ELF-1 (cell line): Measurements from ENCODE around the gene CKM.
"Not testable (repeated sequence)": the region's sequence is repeated elsewhere in the genome, so short reads cannot be mapped to it uniquely, and the experiment has no call there.

Experiments
- DNase-seq: peaks from one replicate; pipeline ENCODE4 v3.0.0-alpha.2; 2016; ENCODE audit warnings: low read depth, low spot score

CKM gene

DNA sequence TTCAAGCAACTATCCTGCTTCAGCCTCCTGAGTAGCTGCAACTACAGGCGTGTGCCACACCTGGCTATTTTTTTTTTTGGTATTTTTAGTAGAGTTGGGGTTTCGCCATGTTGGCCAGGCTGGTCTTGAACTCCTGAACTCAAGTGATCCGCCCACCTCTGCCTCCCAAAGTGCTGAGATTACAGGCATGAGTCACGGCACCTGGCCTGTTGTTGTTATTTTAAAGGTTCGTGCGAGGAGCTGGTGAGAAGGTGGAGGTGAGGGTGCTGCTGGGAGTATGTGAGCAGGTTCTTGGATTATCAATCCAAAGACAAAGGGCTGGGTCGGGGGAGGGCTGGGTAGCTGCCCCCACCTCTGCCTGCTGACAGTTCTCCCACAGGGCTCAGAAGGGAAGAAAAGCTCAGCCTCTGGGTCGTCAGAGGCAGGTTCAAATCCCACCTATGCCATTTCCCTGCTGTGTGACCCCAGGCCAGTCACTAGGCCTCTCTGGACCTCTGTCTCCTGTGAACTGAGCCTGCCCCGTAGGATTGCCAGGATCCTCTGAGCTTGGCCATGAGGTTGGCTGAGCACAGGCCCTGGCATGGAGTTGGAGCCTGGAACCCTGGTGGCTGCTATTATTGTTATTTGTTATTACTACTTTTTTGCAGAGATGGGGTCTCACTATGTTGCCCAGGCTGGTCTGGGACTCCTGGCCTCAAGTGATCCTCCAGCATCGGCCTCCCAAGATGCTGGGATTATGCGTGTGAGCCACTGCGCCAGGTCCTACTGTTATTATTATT lies 1.5 kb downstream of the CKM start:
- DNase-seq: no peak

DNA sequence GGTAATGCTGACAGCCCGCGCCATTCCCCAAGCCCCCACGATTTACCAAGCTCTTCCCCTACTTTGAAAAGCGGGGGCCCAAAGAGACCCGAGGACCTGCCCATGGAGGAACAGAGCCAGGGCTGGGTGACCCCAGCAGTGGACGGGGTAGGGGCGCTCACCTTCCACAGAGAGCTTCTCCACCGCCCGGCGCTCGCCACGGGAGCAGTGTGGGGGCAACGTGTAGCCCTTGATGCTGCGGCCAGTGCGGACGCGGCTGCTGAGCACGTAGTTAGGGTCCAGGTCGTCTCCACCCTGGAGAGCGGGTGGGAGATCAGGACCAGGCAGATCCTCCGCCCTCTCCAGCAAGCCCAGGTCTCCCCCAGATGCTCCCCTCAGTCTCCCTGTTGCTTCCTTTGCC lies 7.4 kb downstream of the CKM start:
- no peak for DNase-seq

DNA sequence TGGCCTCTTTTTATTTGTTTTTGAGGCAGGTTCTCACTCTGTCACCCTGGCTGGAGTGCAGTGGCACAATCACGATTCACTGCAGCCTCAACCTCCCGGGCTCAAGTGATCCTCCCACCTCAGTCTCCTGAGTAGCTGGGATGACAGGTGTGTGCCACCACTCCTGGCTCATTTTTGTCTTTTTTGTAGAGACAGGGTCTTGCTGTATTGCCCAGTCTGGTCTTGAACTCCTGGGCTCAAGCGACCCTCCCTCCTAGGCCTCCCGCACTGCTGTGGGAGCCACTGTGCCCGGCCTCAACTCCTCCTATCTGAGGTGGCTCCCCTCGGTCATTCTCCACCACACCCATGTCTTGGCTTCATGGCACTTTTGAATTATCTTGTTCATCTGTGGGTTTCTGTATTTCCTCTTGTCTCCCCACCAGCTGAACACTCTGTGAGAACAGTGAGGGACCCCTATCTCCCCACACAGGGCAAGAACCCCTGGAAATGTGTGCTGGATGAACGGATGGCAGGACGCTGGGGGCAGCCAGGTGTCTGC lies 7.9 kb downstream of the CKM start:
- DNase-seq: no peak

DNA sequence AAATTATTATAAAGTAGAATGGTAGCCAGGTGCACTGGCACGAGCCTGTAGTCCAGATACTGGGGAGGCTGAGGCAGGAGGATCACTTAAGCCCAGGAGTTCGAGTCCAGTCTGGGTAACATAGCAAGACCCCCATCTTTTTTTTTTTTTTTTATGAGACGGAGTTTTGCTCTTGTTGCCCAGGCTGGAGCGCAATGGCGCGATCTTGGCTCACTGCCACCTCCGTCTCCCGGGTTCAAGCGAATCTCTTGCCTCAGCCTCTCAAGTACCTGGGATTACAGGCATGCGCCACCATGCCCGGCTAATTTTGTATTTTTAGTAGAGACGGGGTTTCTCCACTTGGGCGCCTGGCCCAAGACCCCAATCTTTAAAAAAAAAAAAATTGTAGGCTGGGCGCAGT lies 10.4 kb downstream of the CKM start:
- not testable (repeated sequence) for DNase-seq

DNA sequence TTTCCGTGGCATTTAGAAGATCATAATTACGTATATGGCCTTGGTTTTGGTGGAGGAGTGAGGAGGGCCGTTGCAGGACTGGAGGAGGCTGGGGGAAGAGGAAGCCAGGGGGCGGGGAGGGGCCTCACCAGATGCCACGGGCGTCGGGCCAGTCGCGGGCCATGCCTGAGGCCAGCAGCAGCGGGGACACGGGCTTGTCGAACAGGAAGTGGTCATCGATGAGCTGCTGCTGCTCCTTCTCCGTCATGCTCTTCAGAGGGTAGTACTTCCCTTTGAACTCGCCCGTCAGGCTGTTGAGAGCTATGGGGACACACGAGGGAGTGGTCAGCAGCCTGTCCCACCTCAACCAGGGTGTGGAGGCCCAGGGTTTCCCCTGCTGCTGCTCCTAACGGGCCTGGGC lies 11.1 kb downstream of the CKM start:
- DNase-seq: peak; percentile 42

DNA sequence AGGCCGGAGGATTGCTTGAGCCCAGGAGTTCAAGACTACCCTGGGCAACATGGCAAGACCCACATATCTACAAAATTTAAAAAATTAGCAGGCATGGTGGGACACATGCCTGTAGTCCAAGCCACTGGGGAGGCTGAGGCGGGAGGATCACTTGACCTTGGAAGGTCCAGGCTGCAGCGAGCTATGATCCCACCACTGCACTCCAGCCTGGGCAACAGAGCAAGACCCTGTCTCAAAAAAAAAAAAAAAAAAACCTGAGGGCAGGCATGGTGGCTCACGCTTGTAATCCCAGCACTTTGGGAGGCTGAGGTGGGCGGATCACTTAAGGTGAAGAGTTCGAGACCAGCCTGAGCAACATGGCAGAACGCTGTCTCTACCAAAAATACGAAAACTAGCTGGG lies 13.4 kb downstream of the CKM start:
- DNase-seq: not testable (repeated sequence)

DNA sequence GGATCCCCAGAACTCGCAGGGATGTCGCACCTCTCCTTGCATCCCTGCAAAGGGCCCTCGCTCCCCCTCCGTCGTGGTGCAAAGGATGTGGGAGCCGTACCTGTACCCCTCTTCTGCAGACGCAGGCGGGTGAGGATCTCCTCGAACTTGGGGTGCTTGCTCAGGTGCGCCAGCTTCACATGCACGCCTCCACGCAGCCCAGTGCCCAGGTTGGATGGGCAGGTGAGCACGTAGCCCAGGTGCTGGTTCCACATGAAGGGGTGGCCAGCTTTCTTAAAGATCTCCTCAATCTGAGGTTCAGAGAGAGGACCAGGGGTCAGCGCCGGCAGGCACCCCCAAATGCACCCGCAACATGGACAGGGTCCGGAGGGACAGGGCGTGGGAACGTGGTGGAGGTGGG lies 15.3 kb downstream of the CKM start:
- no peak for DNase-seq

DNA sequence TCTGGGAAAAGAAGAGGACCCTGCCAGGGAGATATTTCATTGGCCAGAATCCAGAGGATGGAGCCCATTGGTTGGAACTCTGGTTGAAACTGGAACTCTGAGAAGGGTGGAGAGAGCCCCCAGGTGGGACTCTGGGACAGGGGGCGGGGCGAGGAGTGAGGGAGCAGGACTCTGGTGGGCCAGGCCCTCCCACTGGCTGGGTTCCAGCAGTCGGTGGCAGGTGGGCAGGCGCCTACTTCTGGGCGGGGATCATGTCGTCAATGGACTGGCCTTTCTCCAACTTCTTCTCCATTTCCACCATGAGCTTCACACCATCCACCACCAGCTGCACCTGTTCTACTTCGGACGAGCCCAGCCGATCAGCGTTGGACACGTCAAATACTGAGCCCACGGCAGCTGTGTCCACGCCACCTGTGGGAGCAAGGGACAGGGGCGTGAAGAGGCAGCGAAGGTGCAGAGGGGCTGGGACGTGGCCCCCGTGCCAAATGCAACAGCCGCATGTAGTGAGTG lies 16.1 kb downstream of the CKM start:
- peak; percentile 75 for DNase-seq

DNA sequence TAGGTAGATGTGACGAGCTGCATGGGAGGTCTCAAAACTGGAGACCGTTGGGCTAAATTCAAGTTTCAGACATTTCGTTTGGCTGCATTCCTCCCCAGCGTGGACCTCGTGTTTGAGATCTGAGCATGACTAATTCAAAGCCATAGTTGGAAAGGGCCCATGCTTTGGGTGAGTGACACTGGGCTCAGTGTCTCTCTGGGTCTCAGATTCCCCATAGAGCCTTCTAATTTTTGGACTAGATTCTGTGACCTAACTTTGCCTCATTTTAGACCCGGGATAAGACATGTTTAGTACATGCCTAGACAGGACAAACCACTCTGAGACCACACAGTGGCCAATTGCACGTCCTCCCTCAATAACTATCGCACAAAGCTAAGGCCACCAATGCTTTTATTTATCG lies 16.6 kb downstream of the CKM start:
- DNase-seq: no peak

DNA sequence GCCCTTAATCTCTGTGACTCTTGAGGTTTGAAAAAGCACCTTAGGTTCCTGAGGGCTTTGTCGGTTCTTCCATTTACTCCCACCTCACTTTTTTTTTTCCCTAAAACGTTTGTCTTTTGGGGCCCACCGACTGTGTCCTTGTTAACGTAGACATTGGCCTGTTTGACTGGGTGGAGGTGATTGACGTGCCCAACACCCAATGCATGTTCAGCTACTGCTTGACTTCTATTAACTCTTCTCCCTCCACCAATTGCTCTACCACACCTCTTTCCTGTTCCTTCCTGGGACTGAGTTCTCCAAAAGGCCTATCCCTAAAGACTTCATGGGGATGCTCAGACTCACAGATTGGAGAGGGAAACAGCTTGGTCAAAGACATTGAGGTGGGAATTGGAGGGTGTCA lies 17.3 kb downstream of the CKM start:
- DNase-seq: peak; percentile 21

DNA sequence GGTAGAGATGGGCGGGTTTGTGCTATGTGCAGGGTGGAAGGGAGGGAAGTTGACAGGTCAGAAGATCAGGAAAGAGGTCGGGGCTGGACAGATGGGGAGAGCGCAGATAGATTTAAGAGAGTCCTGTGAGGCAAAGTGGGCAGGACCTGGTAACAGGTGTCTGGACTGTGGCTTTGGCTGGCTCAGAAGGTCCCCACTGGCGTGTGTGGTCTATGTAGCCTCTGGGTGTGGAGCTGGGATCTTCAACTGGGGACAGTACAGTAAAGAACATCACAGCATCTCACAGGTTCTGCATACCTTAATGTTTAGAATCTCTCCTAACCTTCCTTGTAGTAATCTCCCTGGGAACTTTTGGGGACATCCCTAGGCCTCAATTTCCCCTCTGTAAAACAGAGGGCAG lies 17.7 kb downstream of the CKM start:
- DNase-seq: no peak

DNA sequence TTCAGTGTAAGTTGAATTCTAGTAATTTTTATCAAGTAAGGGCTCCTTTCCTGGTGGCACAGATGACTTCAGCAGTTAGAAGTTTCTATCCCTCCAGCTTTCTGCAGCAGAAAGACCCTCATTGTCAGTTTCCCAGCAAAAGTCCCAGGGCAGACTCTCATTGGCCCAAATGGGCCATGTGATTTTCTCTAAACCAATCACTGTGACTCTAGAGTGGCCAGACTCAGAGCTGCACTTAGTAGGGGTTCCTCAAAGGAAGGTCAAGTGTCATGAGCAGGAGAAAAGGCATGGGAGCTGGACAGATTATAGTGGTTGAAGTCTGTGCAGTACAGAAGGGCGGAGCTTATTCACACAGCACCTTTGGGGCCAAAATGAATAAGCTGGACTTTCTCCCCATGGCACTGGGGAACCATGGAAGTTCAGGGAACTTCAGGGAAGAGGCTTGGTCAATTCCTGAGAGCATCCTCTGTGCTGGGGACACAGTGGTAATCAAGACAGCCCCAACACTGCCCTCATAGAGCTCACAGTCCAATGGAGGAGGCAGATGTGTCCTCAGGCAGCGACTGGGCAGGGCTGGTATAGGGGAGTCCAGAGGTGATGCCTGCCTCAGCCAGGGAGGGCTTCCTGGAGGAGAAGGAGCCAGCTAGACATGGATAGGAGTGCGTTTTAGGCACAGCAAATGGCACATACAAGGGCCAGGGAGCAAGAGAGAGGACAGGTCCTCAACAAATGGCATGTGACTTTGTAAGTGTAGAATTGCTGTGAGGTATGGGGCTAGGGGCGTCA lies 18.3 kb downstream of the CKM start:
- DNase-seq: no peak

DNA sequence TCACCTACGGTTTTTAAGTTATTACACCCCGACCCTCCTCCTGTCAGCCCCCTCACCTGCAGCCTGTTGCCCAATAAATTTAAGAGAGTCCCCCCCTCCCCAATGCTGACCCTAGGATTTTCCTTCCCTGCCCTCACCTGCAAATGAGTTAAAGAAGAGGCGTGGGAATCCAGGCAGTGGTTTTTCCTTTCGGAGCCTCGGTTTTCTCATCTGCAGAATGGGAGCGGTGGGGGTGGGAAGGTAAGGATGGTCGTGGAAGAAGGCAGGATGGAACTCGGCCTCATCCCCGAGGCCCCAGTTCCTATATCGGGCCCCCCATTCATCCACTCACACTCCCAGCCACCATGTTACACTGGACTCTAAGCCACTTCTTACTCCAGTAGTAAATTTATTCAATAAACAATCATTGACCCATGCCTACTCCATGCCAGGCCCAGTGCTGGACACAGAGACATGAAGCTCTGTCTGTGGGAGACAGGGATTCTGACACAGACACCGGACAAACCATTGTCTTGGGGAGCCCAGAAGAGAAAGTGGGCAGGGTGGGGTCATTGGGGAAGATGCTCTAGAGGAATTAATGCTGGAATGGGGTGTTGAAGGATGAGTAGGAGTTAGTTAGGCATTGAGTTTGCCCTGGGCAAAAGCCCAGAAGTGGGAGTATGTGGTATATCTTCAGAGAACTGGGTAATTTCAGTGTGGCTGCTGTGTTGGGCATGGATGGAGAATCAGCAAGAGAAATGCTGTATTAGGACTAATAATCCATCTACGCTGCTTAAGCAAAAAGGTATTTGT lies 19.2 kb downstream of the CKM start:
- no peak for DNase-seq

DNA sequence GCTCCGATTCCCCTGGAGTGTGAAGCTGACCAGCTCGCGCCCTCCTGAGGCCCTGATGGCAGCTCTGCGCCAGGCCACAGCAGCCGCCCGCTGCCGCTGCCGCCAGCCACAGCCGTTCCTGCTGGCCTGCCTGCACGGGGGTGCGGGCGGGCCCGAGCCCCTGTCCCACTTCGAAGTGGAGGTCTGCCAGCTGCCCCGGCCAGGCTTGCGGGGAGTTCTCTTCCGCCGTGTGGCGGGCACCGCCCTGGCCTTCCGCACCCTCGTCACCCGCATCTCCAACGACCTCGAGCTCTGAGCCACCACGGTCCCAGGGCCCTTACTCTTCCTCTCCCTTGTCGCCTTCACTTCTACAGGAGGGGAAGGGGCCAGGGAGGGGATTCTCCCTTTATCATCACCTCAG lies 20.3 kb downstream of the CKM start:
- no peak for DNase-seq

DNA sequence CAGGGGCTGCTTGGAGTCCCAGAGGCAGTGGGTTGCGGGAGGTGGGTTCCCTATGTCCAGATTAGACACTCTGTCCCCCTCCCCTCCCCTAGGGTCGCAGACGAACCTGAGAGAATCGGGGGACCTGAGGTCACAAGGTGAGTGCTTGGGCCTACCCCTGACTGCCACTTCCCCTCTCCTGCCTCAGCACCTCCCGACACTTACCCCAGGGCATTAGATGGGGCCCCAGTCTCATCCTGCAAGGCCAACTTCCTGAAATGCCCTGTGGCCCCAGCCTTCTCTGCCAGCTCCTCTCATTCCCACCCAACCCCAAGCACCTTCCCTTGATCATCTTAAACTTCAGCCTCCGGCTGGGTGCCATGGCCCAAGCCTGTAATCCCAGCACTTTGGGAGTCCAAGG lies 23.0 kb downstream of the CKM start:
- no peak for DNase-seq

DNA sequence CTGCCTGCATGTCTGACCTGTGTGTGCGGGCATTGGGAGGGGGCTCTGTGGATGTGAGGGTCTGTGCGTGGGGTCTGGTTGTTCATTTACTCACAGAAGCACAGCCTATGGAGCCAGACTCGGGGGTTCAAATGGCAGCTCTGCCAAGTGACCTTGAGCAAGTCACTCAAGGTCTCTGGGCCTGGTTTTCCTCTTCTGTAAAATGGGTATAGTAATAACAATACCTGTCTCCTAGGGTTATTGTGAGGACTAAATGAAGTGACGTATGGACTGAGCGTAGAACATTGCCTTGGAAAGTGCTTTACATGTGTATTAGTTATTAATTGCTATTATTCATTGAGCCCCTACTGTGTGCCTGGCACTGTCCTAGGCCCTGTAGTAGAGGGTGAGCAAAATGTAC lies 24.4 kb downstream of the CKM start:
- DNase-seq: no peak

DNA sequence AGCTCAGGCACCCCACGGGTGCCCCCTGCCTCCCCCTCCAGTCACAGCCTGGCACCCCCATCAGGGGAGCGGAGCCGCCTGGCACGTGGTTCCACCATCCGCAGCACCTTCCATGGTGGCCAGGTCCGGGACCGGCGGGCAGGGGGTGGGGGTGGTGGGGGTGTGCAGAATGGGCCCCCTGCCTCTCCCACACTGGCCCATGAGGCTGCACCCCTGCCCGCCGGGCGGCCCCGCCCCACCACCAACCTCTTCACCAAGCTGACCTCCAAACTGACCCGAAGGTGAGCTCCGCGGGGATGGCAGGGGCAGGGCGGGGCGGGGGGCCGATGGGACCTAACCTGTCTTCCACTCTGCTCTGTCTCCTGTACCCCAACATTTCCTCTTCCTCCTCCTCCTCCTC lies 25.0 kb downstream of the CKM start:
- no peak for DNase-seq

DNA sequence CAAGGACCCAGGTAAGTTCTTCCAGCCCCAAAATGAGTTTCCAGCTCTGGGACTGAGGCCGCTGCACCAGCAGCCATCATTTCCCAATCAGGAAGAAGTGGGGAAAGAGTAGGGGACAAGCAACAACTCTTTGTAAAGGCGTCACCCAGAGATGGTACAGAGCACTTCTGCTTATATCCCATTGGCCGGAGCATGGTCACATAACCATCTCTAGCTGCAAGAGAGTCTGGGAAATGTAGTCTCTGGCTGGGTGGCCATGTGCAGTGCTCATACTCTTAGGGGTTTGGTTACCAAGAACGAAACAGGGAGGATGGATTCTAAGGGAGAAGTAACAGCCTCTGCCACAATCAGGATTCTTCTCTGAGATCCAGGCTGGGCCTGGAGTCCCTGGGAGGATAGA lies 26.3 kb downstream of the CKM start:
- DNase-seq: no peak

DNA sequence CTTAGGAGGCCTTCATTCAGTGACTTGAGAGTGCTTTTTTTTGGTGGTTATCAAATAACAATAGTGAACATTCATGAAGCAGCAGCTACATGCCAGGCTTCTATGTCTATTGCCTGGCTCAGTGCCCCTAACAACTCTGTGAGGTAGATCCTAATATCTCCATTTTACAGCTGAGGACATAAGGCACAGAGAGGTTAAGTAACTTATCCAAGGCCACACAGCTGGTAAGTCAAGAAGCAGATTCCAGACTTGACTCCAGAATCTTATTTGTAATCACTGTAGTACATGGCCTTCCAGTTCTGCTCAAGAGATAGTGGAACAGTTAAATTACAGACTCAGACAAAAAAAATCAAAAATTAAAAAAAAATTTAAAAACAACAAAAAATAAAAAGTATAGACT lies 26.8 kb downstream of the CKM start:
- no peak for DNase-seq

DNA sequence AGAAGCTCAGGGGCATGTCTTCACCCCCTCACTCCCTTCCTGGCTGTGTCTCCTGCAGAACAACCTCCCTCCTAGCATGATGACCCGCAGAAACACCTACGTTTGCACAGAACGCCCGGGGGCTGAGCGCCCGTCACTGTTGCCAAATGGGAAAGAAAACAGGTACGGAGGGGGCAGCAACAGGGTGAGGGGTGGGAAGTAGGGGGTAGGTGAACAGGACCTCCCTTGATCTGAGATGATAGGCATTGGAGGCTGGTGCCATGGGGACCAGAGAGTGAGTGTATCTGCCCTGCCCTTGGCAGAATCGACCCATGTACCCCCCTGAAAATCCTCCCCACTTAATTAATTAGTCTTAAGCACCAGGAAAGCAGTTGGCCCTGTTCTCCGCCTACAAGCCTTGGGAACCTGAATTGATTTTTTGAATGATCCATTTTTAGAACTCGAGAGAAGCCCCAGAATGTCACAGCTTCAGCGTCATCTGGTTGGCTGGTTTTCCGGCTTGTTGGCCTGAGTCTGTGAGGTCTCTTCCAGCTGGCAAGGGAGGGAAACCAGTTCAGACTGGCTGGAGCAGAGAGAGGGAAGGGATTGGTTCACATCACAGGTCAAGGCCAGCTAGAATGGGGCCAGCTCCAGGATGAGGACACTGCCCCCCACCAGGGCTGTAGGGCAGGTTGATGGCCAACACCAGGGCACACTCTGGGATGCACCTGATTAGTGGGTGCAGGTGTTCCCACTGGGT lies 28.2 kb downstream of the CKM start:
- DNase-seq: no peak

DNA sequence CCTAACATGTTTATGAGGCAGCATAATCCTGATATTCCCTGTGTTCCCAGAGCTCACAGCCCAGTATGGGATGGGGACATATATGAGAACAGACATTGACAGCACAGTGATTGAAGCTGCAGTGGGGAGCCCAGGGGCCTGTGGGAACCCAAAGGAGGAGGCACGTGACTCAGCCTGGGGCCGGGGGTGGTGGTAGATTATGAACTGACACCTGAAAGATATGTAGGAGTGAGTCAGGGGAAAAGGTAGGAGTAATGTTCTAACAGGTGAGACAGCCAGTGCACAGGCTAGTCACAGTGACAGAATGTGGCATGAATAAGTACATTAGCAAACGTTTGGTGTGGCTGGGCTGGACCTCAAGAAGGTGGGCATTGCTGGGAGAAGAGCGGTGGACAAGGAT lies 29.0 kb downstream of the CKM start:
- DNase-seq: no peak
